Endodermal cell (in vitro differentiated cells): Measurements from ENCODE around the gene TSSK6. TPM values are rescaled to one million over a fixed set of nuclear protein-coding genes. Genes with fewer than 3 reads are reported as not detected.
A peak's percentile ranks its signal among the peaks of the same experiment; 100 is the strongest.

Experiments
- DNase-seq: peaks from one replicate; pipeline ENCODE4 v3.0.0-alpha.2; 2017
- H3K27ac ChIP-seq: 2 replicates; pipeline ENCODE4 v1.5.1; 2013; ENCODE audit warnings: mild to moderate bottlenecking, low read depth, low read length, moderate library complexity
- H3K27me3 ChIP-seq: 2 replicates; pipeline ENCODE4 v1.6.1; 2013; ENCODE audit warnings: mild to moderate bottlenecking, low read length, moderate library complexity; ENCODE audit not compliant: insufficient read depth, control insufficient read depth, poor library complexity, severe bottlenecking
- H3K36me3 ChIP-seq: 2 replicates; pipeline ENCODE4 v1.7.0; 2013; ENCODE audit warnings: mild to moderate bottlenecking, low read length, moderate library complexity; ENCODE audit not compliant: control insufficient read depth, insufficient read depth
- H3K4me1 ChIP-seq: one replicate; pipeline ENCODE4 v1.7.0; 2013; ENCODE audit warnings: low read length; ENCODE audit not compliant: control insufficient read depth, insufficient read depth
- H3K4me3 ChIP-seq: 2 replicates; pipeline ENCODE4 v1.5.1; 2013; ENCODE audit warnings: mild to moderate bottlenecking, low read length, moderate library complexity
- H3K9ac ChIP-seq: 2 replicates; pipeline ENCODE4 v1.6.1; 2013; ENCODE audit warnings: mild to moderate bottlenecking, low read length, moderate library complexity; ENCODE audit not compliant: poor library complexity, severe bottlenecking; ENCODE audit errors: extremely low read depth
- H3K9me3 ChIP-seq: 2 replicates; pipeline ENCODE4 v1.6.1; 2013; ENCODE audit warnings: mild to moderate bottlenecking, low read length, moderate library complexity; ENCODE audit not compliant: control insufficient read depth
- H3K27ac Mint-ChIP-seq: 2 replicates; pipeline ENCODE4 v1.8.0; 2020; ENCODE audit warnings: mixed read lengths
- H3K27me3 Mint-ChIP-seq: 2 replicates; pipeline ENCODE4 v1.8.0; 2021; ENCODE audit warnings: mild to moderate bottlenecking, mixed read lengths; ENCODE audit not compliant: insufficient read depth
- H3K36me3 Mint-ChIP-seq: 2 replicates; pipeline ENCODE4 v1.8.0; 2020; ENCODE audit warnings: low read depth, mixed read lengths
- H3K4me1 Mint-ChIP-seq: 2 replicates; pipeline ENCODE4 v1.8.0; 2020; ENCODE audit warnings: mixed read lengths
- H3K4me3 Mint-ChIP-seq: 2 replicates; pipeline ENCODE4 v1.8.0; 2020; ENCODE audit warnings: mild to moderate bottlenecking, moderate library complexity, mixed read lengths
- H3K9me3 Mint-ChIP-seq: 2 replicates; pipeline ENCODE4 v1.8.0; 2020; ENCODE audit warnings: mild to moderate bottlenecking, mixed read lengths
- whole genome bisulfite sequencing, 2 experiments: methylation state at CpG; one replicate each; pipeline versions ENCODE4 v1.1.5 to v1.1.7; 2013; ENCODE audit warnings: missing lambda C conversion rate in 2 of 2, mixed read lengths in 1 of 2; ENCODE audit not compliant: insufficient coverage in 1 of 2, insufficient read length in 1 of 2; 5-methylcytosine and 5-hydroxymethylcytosine counted together
- total RNA-seq, 2 donors: library from RNA; stranded (reverse); fragmentation: NEBNext Ultra II Directional in 1 of 2; extraction: Animal tissue kit (Norgen Biotek cat#: 25700) in 1 of 2; gene quantifications; 2 replicates in 1 of 2; 3 replicates in 1 of 2; pipeline ENCODE4 v1.2.1, GENCODE V29; 2021
- TF ChIP-seq, protein P1 (sequence below): fragments of 200-600 bp; sonication (generic); conservative IDR thresholded peaks from 2 replicates; pipeline ENCODE4 v1.5.0; 2021; ENCODE audit warnings: antibody characterized with exemption, mild to moderate bottlenecking

The TSSK6 gene
- total RNA-seq, 2 donors from 2014 or later, result 2.9 to 5.0 TPM

DNA sequence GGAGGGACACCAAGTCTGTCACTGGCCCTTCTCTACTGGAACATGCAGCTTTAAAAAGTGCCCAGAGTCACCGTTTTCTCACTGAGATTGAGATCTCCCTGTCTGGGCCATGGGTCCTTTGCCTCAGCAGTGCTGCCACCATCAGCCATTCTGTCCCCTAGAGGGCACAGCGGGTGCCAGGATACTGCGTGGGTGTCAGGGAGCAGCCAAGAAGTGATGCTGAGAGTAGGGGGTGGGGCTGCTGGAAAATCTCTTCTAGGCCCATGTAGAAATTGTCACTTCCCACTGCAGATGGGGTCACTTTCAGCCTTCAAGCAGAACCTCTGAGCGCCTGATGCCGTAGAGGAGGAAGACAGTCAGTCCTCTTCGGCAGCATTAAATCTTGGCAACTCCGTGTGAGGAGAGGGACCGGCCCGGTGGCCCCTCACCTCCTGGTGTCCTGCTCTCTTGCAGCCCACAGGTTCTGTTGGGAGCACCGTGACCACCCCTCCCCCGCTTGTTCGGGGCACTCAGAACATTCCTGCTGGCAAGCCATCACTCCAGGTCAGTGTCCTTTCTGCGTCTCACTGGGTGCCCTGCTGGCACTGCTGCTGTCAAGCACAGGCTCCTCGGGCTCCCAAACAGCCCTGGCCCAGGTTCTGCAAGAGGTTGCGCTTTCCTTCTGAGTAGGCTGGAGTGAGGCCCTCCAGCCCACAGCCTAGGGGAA lies 21.4 kb downstream of the TSSK6 start:
- H3K9ac ChIP-seq, result no peak overlapping the region
- Mint-ChIP-seq H3K27ac (peak overlapping the region; percentile 37), H3K9me3 (no peaks in the 10 kb centered on the region), H3K4me1 (peaks cover 13% of the 10 kb centered on the region), H3K27me3 (no peaks in the 10 kb centered on the region), H3K4me3 (no peak overlapping the region), H3K36me3 (peaks cover 55% of the 10 kb centered on the region)
- WGBS, 2 experiments, result 94 to 98% methylated on average over 12 to 15 of the region's 15 CpGs
- no peak overlapping the region for H3K27ac ChIP-seq
- H3K9me3 ChIP-seq, result no peaks in the 10 kb centered on the region
- no peak overlapping the region for H3K4me3 ChIP-seq
- peaks cover 56% of the 10 kb centered on the region for H3K36me3 ChIP-seq
- TF ChIP-seq, protein P1, sequence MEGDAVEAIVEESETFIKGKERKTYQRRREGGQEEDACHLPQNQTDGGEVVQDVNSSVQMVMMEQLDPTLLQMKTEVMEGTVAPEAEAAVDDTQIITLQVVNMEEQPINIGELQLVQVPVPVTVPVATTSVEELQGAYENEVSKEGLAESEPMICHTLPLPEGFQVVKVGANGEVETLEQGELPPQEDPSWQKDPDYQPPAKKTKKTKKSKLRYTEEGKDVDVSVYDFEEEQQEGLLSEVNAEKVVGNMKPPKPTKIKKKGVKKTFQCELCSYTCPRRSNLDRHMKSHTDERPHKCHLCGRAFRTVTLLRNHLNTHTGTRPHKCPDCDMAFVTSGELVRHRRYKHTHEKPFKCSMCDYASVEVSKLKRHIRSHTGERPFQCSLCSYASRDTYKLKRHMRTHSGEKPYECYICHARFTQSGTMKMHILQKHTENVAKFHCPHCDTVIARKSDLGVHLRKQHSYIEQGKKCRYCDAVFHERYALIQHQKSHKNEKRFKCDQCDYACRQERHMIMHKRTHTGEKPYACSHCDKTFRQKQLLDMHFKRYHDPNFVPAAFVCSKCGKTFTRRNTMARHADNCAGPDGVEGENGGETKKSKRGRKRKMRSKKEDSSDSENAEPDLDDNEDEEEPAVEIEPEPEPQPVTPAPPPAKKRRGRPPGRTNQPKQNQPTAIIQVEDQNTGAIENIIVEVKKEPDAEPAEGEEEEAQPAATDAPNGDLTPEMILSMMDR, result no peak
- H3K4me1 ChIP-seq, result no peaks in the 10 kb centered on the region
- H3K27me3 ChIP-seq, result no peaks in the 10 kb centered on the region
- no peak for DNase-seq

DNA sequence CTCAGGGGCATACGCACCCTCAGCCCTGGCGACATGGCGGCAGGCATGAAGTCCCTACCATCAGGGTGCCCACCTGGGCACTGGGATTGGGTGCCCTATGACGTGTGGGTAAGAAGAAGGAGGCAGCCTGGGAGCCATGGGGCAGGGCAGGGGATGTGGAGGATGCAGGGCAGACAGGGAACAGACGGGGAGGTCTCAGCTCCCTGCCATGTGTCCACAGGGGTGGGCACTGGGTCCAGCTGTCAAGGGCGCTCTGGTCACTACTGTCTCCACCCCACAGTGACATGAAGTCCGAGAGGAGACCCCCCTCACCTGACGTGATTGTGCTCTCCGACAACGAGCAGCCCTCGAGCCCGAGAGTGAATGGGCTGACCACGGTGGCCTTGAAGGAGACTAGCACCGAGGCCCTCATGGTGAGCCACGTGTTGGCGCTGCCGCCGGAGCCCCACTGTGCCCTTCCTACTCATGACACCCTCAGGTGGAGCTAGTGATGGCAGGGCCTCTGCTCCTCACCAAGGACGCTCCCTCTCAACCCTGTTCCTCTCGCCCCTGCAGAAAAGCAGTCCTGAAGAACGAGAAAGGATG lies 23.2 kb downstream of the TSSK6 start:
- no peaks in the 10 kb centered on the region for H3K27me3 Mint-ChIP-seq

DNA sequence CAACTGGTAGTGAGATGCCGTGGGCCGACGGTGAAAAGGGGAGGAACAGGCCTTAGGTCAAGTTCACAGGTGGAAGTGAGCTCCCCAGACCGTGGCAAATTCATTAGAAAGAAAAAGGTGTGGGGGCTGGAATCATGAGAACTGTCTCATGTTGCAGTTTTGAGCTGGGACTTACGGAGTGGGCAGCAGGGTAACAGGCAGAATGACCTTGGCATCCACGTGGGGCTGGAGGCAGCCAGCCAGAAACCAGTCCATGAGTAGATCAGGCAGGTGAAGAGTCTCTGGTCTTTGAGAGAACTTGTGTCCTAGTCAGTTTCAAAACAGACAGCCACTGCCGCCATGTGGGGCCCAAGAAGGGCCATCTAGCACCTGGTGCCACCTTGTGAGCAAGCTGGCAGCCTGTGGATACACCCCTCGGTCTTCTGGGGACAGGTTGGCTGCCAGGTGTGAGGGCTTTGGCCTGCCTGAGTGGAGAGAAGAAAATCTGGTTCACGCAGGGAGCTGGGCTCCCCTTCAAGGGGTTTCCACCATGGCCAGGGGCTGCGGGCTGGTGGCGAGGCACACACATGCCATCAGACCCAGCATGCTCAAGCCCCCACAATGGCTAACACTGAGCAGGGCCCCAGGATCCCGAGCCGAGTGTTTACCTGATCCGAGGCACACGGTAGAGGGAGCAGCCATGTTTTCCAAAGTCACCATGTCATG lies 23.9 kb downstream of the TSSK6 start:
- H3K27ac Mint-ChIP-seq, result peak overlapping the region; percentile 48
- H3K9ac ChIP-seq, result no peak overlapping the region
- H3K4me1 ChIP-seq, result peaks cover 13% of the 10 kb centered on the region
- no peaks in the 10 kb centered on the region for H3K27me3 Mint-ChIP-seq
- 91 to 95% methylated on average over 12 to 15 of the region's 15 CpGs for WGBS, 2 experiments
- no peak overlapping the region for H3K4me3 Mint-ChIP-seq
- TF ChIP-seq, protein P1, result no peak
- peaks cover 39% of the 10 kb centered on the region for H3K36me3 Mint-ChIP-seq
- H3K36me3 ChIP-seq, result peaks cover 35% of the 10 kb centered on the region
- no peak overlapping the region for H3K27ac ChIP-seq
- H3K27me3 ChIP-seq, result no peaks in the 10 kb centered on the region
- peaks cover 32% of the 10 kb centered on the region for H3K4me1 Mint-ChIP-seq
- DNase-seq, result no peak
- no peaks in the 10 kb centered on the region for H3K9me3 Mint-ChIP-seq
- H3K4me3 ChIP-seq, result no peak overlapping the region
- no peaks in the 10 kb centered on the region for H3K9me3 ChIP-seq

More for the DNA sequence above, 23.2 kb downstream of the TSSK6 start:
- Histone ChIP-seq H3K4me3 (no peak overlapping the region), H3K27me3 (no peaks in the 10 kb centered on the region), H3K9me3 (no peaks in the 10 kb centered on the region), H3K9ac (no peak overlapping the region), H3K36me3 (peaks cover 41% of the 10 kb centered on the region), H3K4me1 (peaks cover 13% of the 10 kb centered on the region), H3K27ac (no peak overlapping the region)
- no peak for DNase-seq
- Mint-ChIP-seq H3K4me1 (peaks cover 29% of the 10 kb centered on the region), H3K9me3 (no peaks in the 10 kb centered on the region), H3K4me3 (no peak overlapping the region), H3K36me3 (peaks cover 43% of the 10 kb centered on the region), H3K27ac (peak overlapping the region; percentile 48)
- TF ChIP-seq, protein P1, result no peak
- 94 to 96% methylated on average over 10 to 21 of the region's 21 CpGs for WGBS, 2 experiments
